Measurements from ENCODE around the gene ATP6V1B1.
"Not testable (repeated sequence)": the region's sequence is repeated elsewhere in the genome, so short reads cannot be mapped to it uniquely, and the experiment has no call there.

DNA sequence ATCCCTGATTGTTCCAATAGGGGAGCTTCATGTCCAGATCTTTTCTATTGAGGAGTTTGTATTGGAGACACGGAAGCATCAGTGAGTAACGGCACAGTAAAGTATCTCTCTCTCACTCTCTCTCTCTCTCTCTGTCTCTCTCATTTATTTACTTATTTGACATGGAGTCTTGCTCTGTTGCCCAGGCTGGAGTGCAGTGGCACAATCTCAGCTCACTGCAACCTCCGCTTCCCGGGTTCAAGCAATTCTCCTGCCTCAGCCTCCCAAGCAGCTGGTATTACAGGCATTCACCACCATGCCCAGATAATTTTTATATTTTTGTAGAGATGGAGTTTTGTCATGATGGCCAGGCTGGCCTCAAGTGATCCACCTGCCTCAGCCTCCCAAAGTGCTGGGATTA, 63.2 kb downstream of the ATP6V1B1 start:
- not testable (repeated sequence) for TF ChIP-seq TRIM24 (CRISPR knock-in tag; IDR thresholded peaks at IDR 0.05)
- TF ChIP-seq, protein P1, sequence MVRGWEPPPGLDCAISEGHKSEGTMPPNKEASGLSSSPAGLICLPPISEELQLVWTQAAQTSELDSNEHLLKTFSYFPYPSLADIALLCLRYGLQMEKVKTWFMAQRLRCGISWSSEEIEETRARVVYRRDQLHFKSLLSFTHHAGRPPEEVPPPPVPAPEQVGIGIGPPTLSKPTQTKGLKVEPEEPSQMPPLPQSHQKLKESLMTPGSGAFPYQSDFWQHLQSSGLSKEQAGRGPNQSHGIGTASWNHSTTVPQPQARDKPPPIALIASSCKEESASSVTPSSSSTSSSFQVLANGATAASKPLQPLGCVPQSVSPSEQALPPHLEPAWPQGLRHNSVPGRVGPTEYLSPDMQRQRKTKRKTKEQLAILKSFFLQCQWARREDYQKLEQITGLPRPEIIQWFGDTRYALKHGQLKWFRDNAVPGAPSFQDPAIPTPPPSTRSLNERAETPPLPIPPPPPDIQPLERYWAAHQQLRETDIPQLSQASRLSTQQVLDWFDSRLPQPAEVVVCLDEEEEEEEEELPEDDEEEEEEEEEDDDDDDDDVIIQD (CRISPR knock-in tag; IDR thresholded peaks at IDR 0.05; ENCODE audit: low read depth), result not testable (repeated sequence)

Data from HepG2 (cell line).